ENCODE measurements around the gene NRAS. TPM values are rescaled to one million over a fixed set of nuclear protein-coding genes. Genes with fewer than 3 reads are reported as not detected.

Gene NRAS
- total and polyA plus RNA-seq, 3 experiments from 2014 or later, result 27.1 to 78.2 (median 77.6) TPM

GRCh38 chr1:114741963-114742746, 25.6 kb upstream of the NRAS start:
- H3K4me1 ChIP-seq (ENCODE audit: insufficient read depth, low read length), result peaks cover 20% of the 10 kb centered on the region
- no peak for DNase-seq
- no peaks in the 10 kb centered on the region for H3K27me3 ChIP-seq (ENCODE audit: insufficient read depth, low read length, poor library complexity, severe bottlenecking)
- no peaks in the 10 kb centered on the region for H3K27me3 Mint-ChIP-seq
- H3K36me3 ChIP-seq (ENCODE audit: insufficient read depth, low read length), result peaks cover 32% of the 10 kb centered on the region
- H3K4me1 Mint-ChIP-seq, result peaks cover 69 to 79% (median 73%) of the 10 kb centered on the region in 3 donors
- no peak overlapping the region for H3K27ac ChIP-seq (ENCODE audit: low read depth, low read length)
- ChIA-PET CTCF (interaction anchor here (1.2 kb wide), 1 partner anchor 24 kb away, joined by 3 read pairs; no protein-coding TSS in a partner anchor), POLR2A (no interaction called here)
- peak overlapping the region in 2 of 8 donors; percentile 38 to 58 for H3K27ac Mint-ChIP-seq
- no peaks in the 10 kb centered on the region for H3K9me3 ChIP-seq (ENCODE audit: low read length)
- no peaks in the 10 kb centered on the region for H3K9me3 Mint-ChIP-seq
- peak overlapping the region in 1 of 7 donors; percentile 23 for H3K4me3 Mint-ChIP-seq
- no peak overlapping the region for H3K4me3 ChIP-seq (ENCODE audit: low read length)
- H3K36me3 Mint-ChIP-seq, result peaks cover 0 to 83% (median 11%) of the 10 kb centered on the region in 3 donors

- Mint-ChIP-seq H3K27ac (peak overlapping the region in 2 of 8 donors; percentile 20), H3K4me1 (peaks cover 53 to 72% (median 67%) of the 10 kb centered on the region in 3 donors)
- POLR2A ChIA-PET, result interaction anchor here (0.6 kb wide), 1 partner anchor 103 kb away, joined by 3 read pairs; no protein-coding TSS in a partner anchor
These were observed 23.8 kb upstream of the NRAS start for GRCh38 chr1:114740331-114740730.

GRCh38 chr1:114737314-114737849, 20.8 kb upstream of the NRAS start:
- Histone ChIP-seq H3K9me3 (ENCODE audit: low read length) (no peaks in the 10 kb centered on the region), H3K4me1 (ENCODE audit: insufficient read depth, low read length) (no peaks in the 10 kb centered on the region), H3K27ac (ENCODE audit: low read depth, low read length) (no peak overlapping the region), H3K4me3 (ENCODE audit: low read length) (no peak overlapping the region), H3K36me3 (ENCODE audit: insufficient read depth, low read length) (peaks cover 63% of the 10 kb centered on the region), H3K27me3 (ENCODE audit: insufficient read depth, low read length, poor library complexity, severe bottlenecking) (no peaks in the 10 kb centered on the region)
- Mint-ChIP-seq H3K4me3 (no peak overlapping the region), H3K27ac (peak overlapping the region in 2 of 8 donors; percentile 32 to 66), H3K36me3 (peaks cover 9 to 87% (median 25%) of the 10 kb centered on the region in 3 donors), H3K4me1 (peaks cover 31 to 45% (median 39%) of the 10 kb centered on the region in 3 donors), H3K27me3 (no peaks in the 10 kb centered on the region), H3K9me3 (no peaks in the 10 kb centered on the region)
- ChIA-PET CTCF (no interaction called here), POLR2A (no interaction called here)
- DNase-seq, result no peak

More at GRCh38 chr1:114740331-114740730, 23.8 kb upstream of the NRAS start:
- no peak overlapping the region for H3K27ac ChIP-seq (ENCODE audit: low read depth, low read length)
- H3K9me3 Mint-ChIP-seq, result no peaks in the 10 kb centered on the region
- no peaks in the 10 kb centered on the region for H3K27me3 Mint-ChIP-seq
- CTCF ChIA-PET, result no interaction called here
- peaks cover 9% of the 10 kb centered on the region for H3K4me1 ChIP-seq (ENCODE audit: insufficient read depth, low read length)
- no peaks in the 10 kb centered on the region for H3K27me3 ChIP-seq (ENCODE audit: insufficient read depth, low read length, poor library complexity, severe bottlenecking)
- no peak overlapping the region for H3K4me3 Mint-ChIP-seq
- H3K9me3 ChIP-seq (ENCODE audit: low read length), result no peaks in the 10 kb centered on the region
- no peak for DNase-seq
- peaks cover 38% of the 10 kb centered on the region for H3K36me3 ChIP-seq (ENCODE audit: insufficient read depth, low read length)
- peaks cover 9 to 82% (median 21%) of the 10 kb centered on the region in 3 donors for H3K36me3 Mint-ChIP-seq
- no peak overlapping the region for H3K4me3 ChIP-seq (ENCODE audit: low read length)

- H3K27ac Mint-ChIP-seq, result peak overlapping the region in 1 of 8 donors; percentile 62
- H3K4me3 ChIP-seq (ENCODE audit: low read length), result no peak overlapping the region
- POLR2A ChIA-PET, result no interaction called here
These were observed 18.9 kb upstream of the NRAS start for GRCh38 chr1:114735479-114735878.

GRCh38 chr1:114729782-114730181, 13.2 kb upstream of the NRAS start:
- Mint-ChIP-seq H3K27me3 (no peaks in the 10 kb centered on the region), H3K36me3 (peaks cover 4 to 95% (median 32%) of the 10 kb centered on the region in 3 donors), H3K4me3 (no peak overlapping the region), H3K9me3 (no peaks in the 10 kb centered on the region), H3K27ac (peak overlapping the region in 5 of 8 donors; percentile 2 to 79 (median 60)), H3K4me1 (peaks cover 11 to 16% (median 13%) of the 10 kb centered on the region in 3 donors)
- ChIA-PET CTCF (no interaction called here), POLR2A (no interaction called here)
- H3K9me3 ChIP-seq (ENCODE audit: low read length), result no peaks in the 10 kb centered on the region
- peaks cover 87% of the 10 kb centered on the region for H3K36me3 ChIP-seq (ENCODE audit: insufficient read depth, low read length)
- no peaks in the 10 kb centered on the region for H3K27me3 ChIP-seq (ENCODE audit: insufficient read depth, low read length, poor library complexity, severe bottlenecking)
- H3K4me1 ChIP-seq (ENCODE audit: insufficient read depth, low read length), result no peaks in the 10 kb centered on the region
- H3K27ac ChIP-seq (ENCODE audit: low read depth, low read length), result no peak overlapping the region
- no peak for DNase-seq
- no peak overlapping the region for H3K4me3 ChIP-seq (ENCODE audit: low read length)

More at GRCh38 chr1:114735479-114735878, 18.9 kb upstream of the NRAS start:
- Histone ChIP-seq H3K27ac (ENCODE audit: low read depth, low read length) (no peak overlapping the region), H3K27me3 (ENCODE audit: insufficient read depth, low read length, poor library complexity, severe bottlenecking) (no peaks in the 10 kb centered on the region), H3K9me3 (ENCODE audit: low read length) (no peaks in the 10 kb centered on the region), H3K36me3 (ENCODE audit: insufficient read depth, low read length) (peaks cover 80% of the 10 kb centered on the region), H3K4me1 (ENCODE audit: insufficient read depth, low read length) (no peaks in the 10 kb centered on the region)
- Mint-ChIP-seq H3K4me1 (peaks cover 22 to 33% (median 27%) of the 10 kb centered on the region in 3 donors), H3K4me3 (no peak overlapping the region), H3K27me3 (no peaks in the 10 kb centered on the region), H3K36me3 (peaks cover 9 to 88% (median 26%) of the 10 kb centered on the region in 3 donors), H3K9me3 (no peaks in the 10 kb centered on the region)
- DNase-seq, result no peak
- CTCF ChIA-PET, result no interaction called here

- H3K4me3 ChIP-seq (ENCODE audit: low read length), result no peak overlapping the region
- DNase-seq, result no peak
- H3K27me3 ChIP-seq (ENCODE audit: insufficient read depth, low read length, poor library complexity, severe bottlenecking), result no peaks in the 10 kb centered on the region
- H3K36me3 ChIP-seq (ENCODE audit: insufficient read depth, low read length), result peaks cover 85% of the 10 kb centered on the region
- H3K4me3 Mint-ChIP-seq, result no peak overlapping the region
- H3K27ac Mint-ChIP-seq, result peak overlapping the region in 2 of 8 donors; percentile 64 to 65
- H3K27me3 Mint-ChIP-seq, result no peaks in the 10 kb centered on the region
- POLR2A ChIA-PET, result no interaction called here
- H3K4me1 ChIP-seq (ENCODE audit: insufficient read depth, low read length), result no peaks in the 10 kb centered on the region
- peaks cover 4 to 94% (median 34%) of the 10 kb centered on the region in 3 donors for H3K36me3 Mint-ChIP-seq
- peaks cover 11 to 16% (median 13%) of the 10 kb centered on the region in 3 donors for H3K4me1 Mint-ChIP-seq
- H3K27ac ChIP-seq (ENCODE audit: low read depth, low read length), result no peak overlapping the region
- no peaks in the 10 kb centered on the region for H3K9me3 ChIP-seq (ENCODE audit: low read length)
- no peaks in the 10 kb centered on the region for H3K9me3 Mint-ChIP-seq
- CTCF ChIA-PET, result no interaction called here
These were observed 12.0 kb upstream of the NRAS start for GRCh38 chr1:114728553-114728952.

- Mint-ChIP-seq H3K9me3 (no peaks in the 10 kb centered on the region), H3K4me1 (peaks cover 1 to 6% (median 4%) of the 10 kb centered on the region in 3 donors), H3K4me3 (no peak overlapping the region), H3K27me3 (no peaks in the 10 kb centered on the region), H3K27ac (peak overlapping the region in 3 of 8 donors; percentile 51 to 68 (median 61)), H3K36me3 (peaks cover 10 to 92% (median 34%) of the 10 kb centered on the region in 3 donors)
- no peaks in the 10 kb centered on the region for H3K9me3 ChIP-seq (ENCODE audit: low read length)
- peaks cover 77% of the 10 kb centered on the region for H3K36me3 ChIP-seq (ENCODE audit: insufficient read depth, low read length)
- H3K27me3 ChIP-seq (ENCODE audit: insufficient read depth, low read length, poor library complexity, severe bottlenecking), result no peaks in the 10 kb centered on the region
- no peak for DNase-seq
- POLR2A ChIA-PET, result no interaction called here
- no peak overlapping the region for H3K4me3 ChIP-seq (ENCODE audit: low read length)
- H3K4me1 ChIP-seq (ENCODE audit: insufficient read depth, low read length), result no peaks in the 10 kb centered on the region
- no peak overlapping the region for H3K27ac ChIP-seq (ENCODE audit: low read depth, low read length)
- CTCF ChIA-PET, result no interaction called here
These were observed 8.7 kb upstream of the NRAS start for GRCh38 chr1:114725230-114725629.

- no peaks in the 10 kb centered on the region for H3K4me1 ChIP-seq (ENCODE audit: insufficient read depth, low read length)
- no peak overlapping the region for H3K27ac ChIP-seq (ENCODE audit: low read depth, low read length)
- Mint-ChIP-seq H3K4me1 (peaks cover 1 to 6% (median 4%) of the 10 kb centered on the region in 3 donors), H3K27me3 (no peaks in the 10 kb centered on the region), H3K9me3 (no peaks in the 10 kb centered on the region), H3K36me3 (peaks cover 6 to 94% (median 33%) of the 10 kb centered on the region in 3 donors), H3K27ac (peak overlapping the region in 3 of 8 donors; percentile 3 to 93 (median 85)), H3K4me3 (no peak overlapping the region)
- peaks cover 82% of the 10 kb centered on the region for H3K36me3 ChIP-seq (ENCODE audit: insufficient read depth, low read length)
- H3K27me3 ChIP-seq (ENCODE audit: insufficient read depth, low read length, poor library complexity, severe bottlenecking), result no peaks in the 10 kb centered on the region
- H3K9me3 ChIP-seq (ENCODE audit: low read length), result no peaks in the 10 kb centered on the region
- ChIA-PET CTCF (interaction anchor here (1.5 kb wide), 1 partner anchor 15 kb away, joined by 3 read pairs; no protein-coding TSS in a partner anchor), POLR2A (no interaction called here)
- no peak overlapping the region for H3K4me3 ChIP-seq (ENCODE audit: low read length)
- DNase-seq, result no peak
These were observed 7.3 kb upstream of the NRAS start for GRCh38 chr1:114723915-114724314.
